ENCODE results near the gene CYS1.

CYS1 gene

GRCh38 chr2:10071176-10071575 lies 9.0 kb downstream of the CYS1 start:
- DNase-seq, result no peak

- no peak for DNase-seq
Measured at GRCh38 chr2:10067881-10068280, 12.3 kb downstream of the CYS1 start.

GRCh38 chr2:10067330-10067729 lies 12.9 kb downstream of the CYS1 start:
- DNase-seq, result no peak

GRCh38 chr2:10065773-10066055 lies 14.5 kb downstream of the CYS1 start:
- DNase-seq, result no peak

GRCh38 chr2:10064932-10065772 lies 15.1 kb downstream of the CYS1 start:
- no peak for DNase-seq

- no peak for DNase-seq
Measured at GRCh38 chr2:10063566-10063965, 16.6 kb downstream of the CYS1 start.

- DNase-seq, result no peak
Measured at GRCh38 chr2:10062931-10063365, 17.3 kb downstream of the CYS1 start.

- no peak for DNase-seq
Measured at GRCh38 chr2:10061221-10061925, 18.8 kb downstream of the CYS1 start.

- DNase-seq, result no peak
Measured at GRCh38 chr2:10059552-10060335, 20.5 kb downstream of the CYS1 start.

GRCh38 chr2:10059016-10059351 lies 21.2 kb downstream of the CYS1 start:
- DNase-seq, result no peak

GRCh38 chr2:10058251-10059015 lies 21.8 kb downstream of the CYS1 start:
- no peak for DNase-seq

- DNase-seq, result no peak
Measured at GRCh38 chr2:10057231-10058107, 22.7 kb downstream of the CYS1 start.

GRCh38 chr2:10056439-10056838 lies 23.8 kb downstream of the CYS1 start:
- DNase-seq, result no peak

- DNase-seq, result no peak
Measured at GRCh38 chr2:10054976-10055375, 25.2 kb downstream of the CYS1 start.

- no peak for DNase-seq
Measured at GRCh38 chr2:10054424-10054823, 25.8 kb downstream of the CYS1 start.

GRCh38 chr2:10053351-10053750 lies 26.9 kb downstream of the CYS1 start:
- no peak for DNase-seq

GRCh38 chr2:10052216-10052615 lies 28.0 kb downstream of the CYS1 start:
- DNase-seq, result no peak

GRCh38 chr2:10048501-10049171 lies 31.6 kb downstream of the CYS1 start:
- peak in 3 of 6 experiments; percentile 44 to 67 (median 55) for DNase-seq

GRCh38 chr2:10047616-10048500 lies 32.4 kb downstream of the CYS1 start:
- DNase-seq, result no peak

- DNase-seq, result no peak
Measured at GRCh38 chr2:10046931-10047330, 33.3 kb downstream of the CYS1 start.
